GM21737 (cell line): ENCODE results near the gene COMT.
"Not testable (repeated sequence)": the region's sequence is repeated elsewhere in the genome, so short reads cannot be mapped to it uniquely, and the experiment has no call there.

Experiments
- ATAC-seq: cut with Tn5 transposase; IDR thresholded peaks from one replicate; pipeline ENCODE4 v1.9.1; 2021; ENCODE audit warnings: mild to moderate bottlenecking, moderate library complexity; ENCODE audit not compliant: unreplicated experiment

COMT gene

GRCh38 chr22:19907902-19908301, 33.7 kb upstream of the COMT start:
- not testable (repeated sequence) for ATAC-seq

GRCh38 chr22:19909350-19910179, 32.0 kb upstream of the COMT start:
- no peak for ATAC-seq

DNA sequence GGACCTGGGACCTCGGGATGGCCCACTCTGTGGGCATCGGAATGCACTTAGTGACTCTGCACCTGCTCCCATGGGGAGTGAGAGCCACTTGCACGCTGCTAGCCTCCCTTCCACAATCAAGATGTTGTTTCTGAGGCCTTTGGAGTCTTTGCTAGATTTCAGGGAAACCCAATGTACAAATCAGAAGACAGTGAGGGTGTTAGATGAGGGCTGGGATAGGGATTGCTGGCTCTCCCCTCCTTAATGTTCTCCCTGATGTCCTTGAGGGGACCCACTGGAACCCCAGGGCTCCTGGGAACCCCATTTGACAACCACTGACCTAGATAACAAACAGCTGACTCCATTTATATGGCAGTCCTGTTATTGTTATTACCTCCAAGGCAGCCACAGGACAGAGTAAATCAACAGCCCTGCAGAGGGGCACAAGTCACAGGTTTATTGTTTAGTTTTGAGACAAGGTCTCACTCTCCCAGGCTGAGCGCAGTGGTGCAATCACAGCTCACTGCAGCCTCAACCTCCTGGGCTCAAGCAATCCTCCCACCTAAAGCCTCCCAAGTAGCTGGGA, 31.3 kb upstream of the COMT start:
- ATAC-seq = no peak

DNA sequence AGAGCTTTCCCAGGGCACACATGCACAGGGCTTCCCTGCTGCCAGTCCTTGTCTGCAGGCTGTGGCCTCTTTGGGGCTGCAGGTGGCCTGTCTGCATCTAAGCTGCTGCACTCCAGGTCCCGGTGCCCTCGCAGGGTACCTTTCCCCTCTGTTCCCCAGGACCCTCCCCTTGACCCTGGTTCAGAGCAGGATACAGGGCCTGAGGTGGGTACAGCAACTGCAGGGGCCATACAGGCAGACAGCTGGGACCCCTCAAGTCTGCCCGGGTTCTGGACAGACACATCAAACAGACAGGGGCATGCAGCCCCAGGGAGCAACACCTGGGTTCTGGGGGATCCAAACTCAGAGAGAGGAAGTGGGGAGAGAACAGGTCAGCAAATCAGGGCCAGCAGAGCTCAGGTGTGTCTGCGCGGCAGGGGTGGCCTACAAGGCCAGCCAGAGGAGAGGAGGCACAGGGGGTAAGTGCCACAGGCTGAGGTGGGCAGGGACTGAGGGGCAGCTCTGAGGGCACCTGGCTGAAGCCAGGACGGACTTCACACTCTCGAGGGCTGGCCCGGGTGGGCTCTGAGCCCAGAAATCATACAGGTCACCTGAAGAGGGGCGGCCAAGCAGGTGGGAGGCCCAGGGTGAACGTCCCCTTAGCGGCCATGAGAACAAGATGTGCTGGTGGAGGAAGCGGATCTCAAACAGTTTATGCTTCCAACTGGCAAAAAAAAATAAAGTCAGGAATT, 29.9 kb upstream of the COMT start:
- no peak for ATAC-seq

DNA sequence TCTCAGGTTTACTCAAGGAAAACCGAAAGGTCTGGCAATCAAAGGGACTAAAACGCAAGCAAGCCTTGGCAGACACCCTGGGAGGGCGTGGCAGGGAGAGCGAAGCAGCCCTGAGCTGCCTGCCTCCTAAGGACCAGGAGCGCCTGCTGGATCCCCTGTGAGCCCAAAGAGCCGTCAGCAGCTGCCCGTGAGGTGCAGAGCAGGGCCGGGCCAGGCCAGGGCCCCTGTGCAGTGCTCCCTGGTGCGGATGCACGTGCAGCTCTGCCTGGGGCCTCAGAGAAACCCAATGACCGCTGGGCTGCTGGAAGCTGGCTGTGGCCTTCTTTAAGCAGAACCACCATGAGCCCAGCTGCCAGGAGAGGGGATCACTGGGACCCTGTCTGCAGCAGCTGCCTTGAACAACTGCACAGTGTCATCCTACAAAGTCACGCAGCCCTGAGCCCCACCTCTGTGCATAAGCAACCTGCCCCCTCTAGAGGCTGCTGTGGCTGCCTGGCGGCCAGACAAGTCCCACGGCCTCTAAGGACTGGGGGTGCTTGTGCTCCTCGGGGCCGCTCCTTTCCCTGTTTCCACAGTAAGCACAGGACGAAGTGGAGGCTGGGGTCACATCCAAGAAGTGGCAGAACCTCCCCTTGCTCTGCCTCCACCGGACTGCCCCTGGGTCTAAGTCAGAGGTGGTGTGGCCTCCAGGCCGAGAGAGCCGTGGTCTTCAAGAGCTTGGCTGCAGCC, 29.1 kb upstream of the COMT start:
- ATAC-seq = no peak

GRCh38 chr22:19913337-19913936, 28.1 kb upstream of the COMT start:
- ATAC-seq = no peak

DNA sequence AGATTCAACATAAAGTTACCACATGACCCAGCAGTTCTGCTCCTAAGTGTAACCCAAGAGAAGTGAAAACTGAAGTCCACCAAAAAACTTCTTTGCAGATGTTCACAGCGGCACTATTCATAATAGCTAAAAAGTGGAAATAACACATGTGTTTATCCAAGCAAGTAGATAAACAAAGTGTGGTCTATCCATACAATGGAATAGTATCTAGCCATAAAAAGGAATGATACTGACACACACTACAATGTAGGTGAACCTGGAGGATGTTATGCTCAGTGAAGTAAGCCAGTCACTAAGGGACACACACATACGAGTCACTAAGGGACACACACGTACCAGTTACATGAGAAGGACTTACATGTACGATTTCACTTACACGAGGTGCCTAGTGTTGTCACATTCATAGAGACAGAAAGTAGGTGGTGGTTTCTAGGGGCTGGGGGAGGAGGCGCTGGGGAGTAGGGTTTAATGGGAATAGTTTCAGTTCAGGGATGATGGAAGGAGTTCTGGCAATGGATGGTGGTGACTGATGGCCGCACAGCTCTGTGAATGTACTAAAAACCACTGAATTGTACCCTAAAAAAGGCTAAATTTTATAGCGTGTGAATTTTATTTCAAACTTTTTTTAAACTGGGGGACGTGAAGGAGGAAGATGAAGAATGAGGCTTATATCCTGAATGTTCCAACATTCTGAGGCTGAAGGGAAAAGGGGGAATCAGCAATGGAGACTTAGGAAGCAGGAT, 27.2 kb upstream of the COMT start:
- ATAC-seq = no peak

GRCh38 chr22:19915287-19915954, 26.2 kb upstream of the COMT start:
- no peak for ATAC-seq

- no peak for ATAC-seq
These were observed 25.6 kb upstream of the COMT start for GRCh38 chr22:19916006-19916405.

DNA sequence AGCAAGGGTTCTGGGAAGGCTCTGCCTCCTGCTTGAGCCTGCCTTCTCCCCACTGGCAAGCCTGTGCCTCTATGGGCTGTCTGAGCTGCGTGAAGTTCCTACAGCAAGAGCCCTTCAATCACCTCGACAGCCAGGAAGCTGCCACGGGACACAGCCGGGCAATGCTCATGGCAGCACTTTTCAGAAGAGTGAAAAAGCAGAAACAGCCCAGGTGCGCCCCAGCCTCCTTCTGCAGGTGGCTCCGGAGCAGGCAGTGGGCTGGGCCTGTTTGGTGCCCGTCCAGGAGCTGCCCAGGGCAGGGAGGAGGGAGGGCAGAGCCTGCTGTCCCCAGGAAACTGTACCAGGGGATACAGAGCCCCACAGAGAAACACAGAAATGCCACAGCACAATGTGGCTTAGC, 24.6 kb upstream of the COMT start:
- no peak for ATAC-seq

DNA sequence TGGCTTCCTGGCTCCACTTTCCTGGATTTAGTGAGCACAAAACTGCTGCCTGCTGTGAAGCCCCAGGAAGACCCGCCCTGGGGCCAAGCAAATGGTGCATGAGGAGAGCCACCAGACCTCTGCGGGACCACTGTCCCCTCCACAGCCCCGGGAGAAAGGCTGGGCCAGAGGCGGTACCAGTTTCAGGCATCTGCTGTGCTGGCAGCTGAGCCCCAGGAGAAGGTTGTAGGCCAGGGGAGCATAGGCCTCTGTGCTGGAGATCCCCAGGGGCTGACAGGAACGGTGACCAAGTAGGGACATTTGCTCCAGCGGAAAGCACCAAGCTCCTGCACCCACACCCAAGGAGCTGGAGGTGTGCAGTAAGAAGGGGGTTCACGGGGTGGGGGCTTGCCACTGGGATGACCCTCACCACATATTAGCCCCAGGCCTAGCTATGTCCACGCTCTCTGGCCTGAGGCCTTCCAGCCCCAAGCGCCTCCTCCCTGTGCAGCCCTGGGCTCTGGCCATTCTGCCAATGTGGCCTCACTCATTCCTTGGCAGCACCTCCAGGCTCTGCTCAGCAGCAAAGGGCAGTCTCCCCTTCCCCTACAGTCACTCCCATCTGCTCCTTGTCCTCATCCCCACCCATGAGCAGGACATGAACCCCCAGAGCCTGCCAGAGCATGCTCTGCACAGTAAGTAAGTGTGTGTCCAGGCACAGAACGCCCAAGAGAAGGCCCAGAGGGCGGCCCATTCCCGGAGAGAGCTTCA, 24.0 kb upstream of the COMT start:
- ATAC-seq = no peak

DNA sequence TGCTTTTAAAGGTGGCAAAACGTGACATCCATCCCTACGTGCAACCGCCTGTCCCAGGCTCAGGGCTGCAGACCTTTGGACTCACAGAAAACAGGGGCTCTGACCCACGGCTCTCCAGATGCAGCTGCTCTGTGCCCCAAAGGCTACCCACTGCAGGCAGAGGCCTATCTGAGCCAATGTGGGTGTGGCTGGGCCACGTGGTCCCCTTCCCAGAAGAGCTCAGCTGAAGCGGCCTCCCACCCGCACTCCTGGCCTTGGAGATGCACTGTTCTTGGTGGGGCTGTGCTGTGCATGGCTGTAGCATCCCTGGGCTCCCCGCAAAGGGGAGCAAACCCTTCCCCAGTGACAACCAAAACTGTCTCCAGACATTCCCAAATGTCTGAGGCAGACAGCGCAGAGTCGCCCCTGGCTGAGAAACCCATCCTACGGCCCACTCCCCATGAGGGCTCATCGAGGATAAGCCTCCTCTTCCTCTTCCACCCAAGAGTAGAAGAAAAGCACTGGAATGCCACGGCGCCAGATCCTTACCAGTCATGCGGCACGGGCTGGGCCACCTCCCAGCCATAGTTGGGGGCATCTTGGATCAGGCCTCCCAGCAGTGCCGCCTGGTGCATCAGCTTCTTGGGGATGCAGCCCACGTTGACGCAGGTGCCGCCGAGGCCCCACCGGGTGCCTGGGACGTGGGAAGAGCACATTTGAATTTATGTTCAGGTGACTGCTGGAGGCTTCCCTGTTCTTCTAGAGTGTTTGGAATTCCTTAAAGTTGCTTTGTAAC, 23.1 kb upstream of the COMT start:
- no peak for ATAC-seq

GRCh38 chr22:19919701-19920363, 21.7 kb upstream of the COMT start:
- no peak for ATAC-seq

GRCh38 chr22:19921544-19922081, 20.0 kb upstream of the COMT start:
- ATAC-seq = no peak

- no peak for ATAC-seq
These were observed 17.6 kb upstream of the COMT start for GRCh38 chr22:19923914-19924513.

DNA sequence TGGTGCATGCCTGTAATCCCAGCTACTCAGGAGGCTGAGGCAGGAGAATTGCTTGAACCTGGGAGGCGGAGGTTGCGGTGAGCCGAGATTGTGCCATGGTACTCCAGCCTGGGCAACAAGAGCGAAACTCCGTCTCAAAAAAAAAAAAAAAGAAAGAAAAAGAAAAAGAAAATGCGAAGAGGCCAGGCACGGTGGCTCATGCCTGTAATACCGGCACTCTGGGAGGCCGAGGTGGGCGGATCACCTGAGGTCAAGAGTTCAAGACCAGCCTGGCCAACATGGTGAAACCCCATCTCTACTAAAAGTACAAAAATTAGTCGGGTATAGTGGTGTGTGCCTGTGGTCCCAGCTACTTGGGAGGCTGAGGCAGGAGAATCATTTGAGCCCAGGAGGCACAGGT, 15.5 kb upstream of the COMT start:
- ATAC-seq = not testable (repeated sequence)

DNA sequence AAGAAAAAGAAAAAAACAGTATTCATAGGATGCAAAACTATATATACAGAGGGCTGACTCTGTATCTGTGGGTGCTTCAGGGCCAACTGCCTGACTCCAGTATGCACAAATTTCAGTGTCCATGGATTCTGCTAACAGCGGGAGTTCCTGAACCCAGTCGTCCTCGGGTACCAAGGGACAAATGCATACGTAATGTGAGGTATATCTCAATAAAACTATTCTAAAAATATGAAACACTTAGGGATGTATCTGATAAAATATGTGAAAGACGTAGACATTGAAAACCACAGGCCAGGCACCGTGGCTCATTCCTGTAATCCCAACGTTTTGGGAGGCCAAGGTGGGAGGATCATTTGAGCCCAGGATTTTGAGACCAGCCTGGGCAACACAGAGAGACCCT, 13.9 kb upstream of the COMT start:
- ATAC-seq = no peak
